Stimulated activated CD8-positive, alpha-beta memory T cell treated with anti-CD3 and anti-CD28 coated beads, Interleukin-12 subunit alpha, Interleukin-12 subunit beta, amount 100 ng/mL, for 24 hours (primary cell): ENCODE results near the gene FHOD3.

ENCODE experiments used
- DNase-seq: peaks from one replicate; pipeline ENCODE4 v3.0.0-alpha.2; 2020; ENCODE audit errors: extremely low read depth

FHOD3 gene

DNA sequence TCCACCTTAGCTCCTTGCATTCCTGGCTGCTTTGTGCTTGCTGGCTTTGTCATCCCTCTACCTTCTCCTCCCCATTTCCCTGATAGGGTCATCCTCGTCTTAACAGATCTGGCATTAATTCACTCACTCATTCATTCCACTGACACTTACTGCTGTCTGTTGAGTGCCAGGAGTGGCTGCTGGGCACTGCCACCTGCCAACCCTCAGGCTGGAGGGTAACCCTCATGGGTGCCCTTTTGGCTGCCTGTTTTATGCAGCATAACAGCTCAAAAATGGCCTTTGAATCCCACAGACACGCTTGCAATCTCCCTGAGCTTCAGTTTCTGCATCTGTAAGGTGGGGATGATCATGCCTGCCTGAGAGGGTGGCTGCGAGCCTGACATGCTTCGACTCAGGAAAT, 25.2 kb downstream of the FHOD3 start:
- DNase-seq = no peak

GRCh38 chr18:36323421-36323820, 25.9 kb downstream of the FHOD3 start:
- DNase-seq = no peak

GRCh38 chr18:36325846-36326245, 28.3 kb downstream of the FHOD3 start:
- no peak for DNase-seq

DNA sequence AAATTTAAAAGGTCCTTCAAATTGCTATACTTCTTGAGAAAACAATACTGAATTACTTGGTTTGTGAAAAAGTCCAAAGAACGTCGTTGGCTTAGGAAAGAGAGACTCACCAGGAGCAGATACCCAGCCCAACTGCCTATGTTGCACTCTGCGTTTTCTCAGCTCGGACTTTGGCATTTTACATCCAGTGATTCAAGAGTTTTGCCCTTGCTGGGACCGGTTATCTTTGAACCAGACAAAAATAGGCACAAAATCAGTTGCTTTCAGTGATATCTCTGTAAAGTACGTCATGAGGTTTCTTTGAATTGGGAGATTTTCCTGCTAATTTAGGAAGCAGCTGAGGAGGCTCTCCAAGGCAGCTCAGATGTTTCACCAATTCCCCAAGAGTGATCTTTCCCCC, 29.3 kb downstream of the FHOD3 start:
- DNase-seq = no peak

DNA sequence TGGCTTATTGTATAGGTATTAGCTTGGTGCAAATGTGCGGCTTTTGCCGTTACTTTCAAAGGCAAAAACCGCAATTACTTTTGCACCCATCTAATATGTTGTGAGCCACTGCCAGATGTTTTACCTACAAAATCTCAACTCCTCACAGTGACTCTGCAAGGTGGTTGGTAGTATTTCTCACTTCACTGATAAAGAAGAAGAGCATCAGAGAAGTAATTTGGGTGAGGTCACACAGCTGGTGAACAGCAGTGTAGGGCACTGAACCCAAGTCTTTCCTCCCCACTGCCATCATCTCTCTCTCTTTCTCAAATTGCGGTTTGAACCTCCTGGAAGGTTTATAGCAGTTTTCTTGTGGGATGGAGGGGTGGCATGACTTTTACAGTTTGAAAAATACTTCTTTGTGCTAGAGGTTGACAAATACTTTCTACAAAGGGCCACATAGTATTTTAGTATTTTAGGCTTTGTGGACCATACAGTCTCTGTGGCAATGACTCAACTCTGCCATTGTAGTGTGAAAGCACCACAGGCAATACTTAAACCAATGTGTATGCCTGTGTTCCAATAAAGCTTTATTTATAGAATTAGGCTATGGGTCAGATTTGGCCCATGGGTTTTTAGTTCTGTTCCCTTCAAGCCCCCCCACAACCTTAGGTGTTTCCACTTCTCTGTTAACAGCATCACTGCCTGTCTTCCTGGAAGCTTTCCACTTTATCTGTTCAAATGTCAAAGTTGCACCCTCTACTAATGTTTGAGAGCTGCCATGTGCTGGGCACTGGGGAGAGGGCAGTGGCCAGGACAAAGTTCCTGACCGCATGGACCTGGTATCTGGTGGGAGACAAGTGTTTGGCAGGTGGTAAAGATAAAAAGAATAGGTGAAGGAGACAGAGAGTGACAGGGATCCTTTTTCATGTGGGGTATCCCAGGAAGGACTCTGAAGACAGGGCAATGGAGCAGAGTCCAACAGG, 30.1 kb downstream of the FHOD3 start:
- DNase-seq = no peak

DNA sequence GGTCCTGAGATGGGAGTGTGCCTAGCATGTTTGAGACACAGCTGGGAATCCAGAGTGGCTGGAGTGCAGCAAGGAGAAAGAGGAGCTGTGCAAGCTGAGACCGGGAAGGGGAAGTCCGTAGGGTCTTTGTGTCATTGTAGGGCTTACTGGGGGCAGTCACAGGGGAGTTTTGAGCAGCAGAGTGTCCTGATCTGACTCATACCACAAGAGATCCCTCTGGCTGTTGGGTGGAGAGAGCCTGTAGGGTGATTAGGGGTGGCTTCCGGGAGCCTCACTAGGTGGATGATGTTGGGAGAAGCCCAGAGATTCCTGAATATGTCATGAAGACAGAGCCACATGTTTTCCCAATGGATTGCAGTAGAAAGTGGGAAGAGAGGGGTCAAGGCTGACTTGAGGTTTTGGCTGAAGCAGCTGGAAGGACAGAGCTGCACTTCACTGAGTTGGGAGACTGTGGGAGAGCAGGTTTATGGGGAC, 30.9 kb downstream of the FHOD3 start:
- DNase-seq = no peak

GRCh38 chr18:36328916-36329315, 31.4 kb downstream of the FHOD3 start:
- no peak for DNase-seq

- no peak for DNase-seq
Observed at GRCh38 chr18:36329684-36330434, 32.3 kb downstream of the FHOD3 start.

GRCh38 chr18:36330435-36331052, 33.0 kb downstream of the FHOD3 start:
- no peak for DNase-seq

- DNase-seq = no peak
Observed at GRCh38 chr18:36331521-36331971, 34.0 kb downstream of the FHOD3 start.

GRCh38 chr18:36333414-36333813, 35.9 kb downstream of the FHOD3 start:
- DNase-seq = no peak

- DNase-seq = no peak
Observed at GRCh38 chr18:36334798-36335197, 37.3 kb downstream of the FHOD3 start.

DNA sequence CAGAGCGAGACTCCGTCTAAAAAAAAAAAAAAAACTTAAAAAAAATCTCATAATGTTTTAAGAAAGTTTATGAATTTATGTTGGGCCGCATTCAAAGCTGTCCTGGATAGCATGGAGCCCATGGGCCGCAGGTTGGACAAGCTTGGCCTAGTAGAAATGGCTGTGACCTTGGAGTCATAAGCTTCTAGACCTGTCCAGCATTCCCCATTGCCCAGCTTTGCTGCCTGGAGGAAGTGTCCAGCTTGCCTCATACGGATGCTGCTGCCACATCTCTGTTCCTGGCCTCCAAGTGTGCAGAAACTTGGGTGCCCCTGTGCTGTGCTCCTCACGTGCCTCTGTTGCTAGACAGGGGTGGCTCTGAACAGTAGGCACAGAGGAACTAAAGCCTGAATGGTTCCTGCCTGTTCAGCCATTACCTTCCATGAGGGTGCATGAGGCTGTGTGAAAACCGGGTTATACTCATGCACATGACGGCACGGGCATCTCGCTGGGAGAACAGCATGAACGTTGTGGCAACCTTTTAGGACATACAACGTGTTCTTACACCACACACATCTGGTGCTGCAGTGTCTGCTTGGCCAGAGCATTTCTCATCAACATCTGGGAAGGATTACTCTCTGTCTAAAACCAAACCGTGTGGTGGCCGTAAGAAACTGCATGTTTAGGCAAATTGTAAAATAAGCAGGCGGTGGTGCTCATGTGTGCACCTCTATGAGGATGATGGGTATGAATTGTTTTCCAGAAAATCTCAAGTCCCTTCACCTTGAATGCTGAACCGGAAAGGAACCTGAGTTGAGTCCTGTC, 38.2 kb downstream of the FHOD3 start:
- no peak for DNase-seq

DNA sequence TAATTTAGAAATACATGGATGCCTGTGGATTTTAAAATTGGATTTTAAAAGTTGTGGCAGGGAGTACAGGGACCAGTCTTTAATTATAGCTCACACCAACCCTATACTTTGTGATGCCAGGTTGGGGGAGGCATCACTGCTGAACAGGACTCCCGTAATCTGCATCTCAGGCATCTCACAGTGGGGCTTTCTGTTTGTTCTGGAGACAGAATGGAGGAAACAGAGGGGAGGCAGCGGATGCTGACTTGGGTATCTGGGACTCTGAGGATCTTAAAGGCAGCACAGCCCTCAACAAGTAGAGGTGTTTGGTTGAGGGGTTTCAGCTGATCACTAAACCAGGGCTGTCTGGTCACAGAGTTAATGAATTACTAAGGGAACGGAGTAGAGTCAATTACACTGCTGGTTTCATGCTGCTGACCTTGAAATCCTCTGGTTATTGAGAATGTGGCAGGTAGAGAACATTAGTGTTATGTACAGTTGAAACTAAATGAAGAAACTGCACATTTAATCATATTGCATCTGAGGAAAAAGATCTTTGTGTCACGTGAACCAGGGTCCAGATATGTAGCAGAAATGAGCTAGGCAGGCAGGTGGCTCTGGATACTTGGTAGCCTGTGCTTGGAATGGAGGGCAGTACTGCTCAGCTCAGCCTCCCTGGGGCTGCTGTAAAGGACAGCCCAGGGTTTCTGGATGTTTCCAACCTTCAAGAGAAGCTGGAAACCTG, 40.3 kb downstream of the FHOD3 start:
- DNase-seq = no peak

- DNase-seq = no peak
Observed at GRCh38 chr18:36338403-36338933, 41.0 kb downstream of the FHOD3 start.

- DNase-seq = no peak
Observed at GRCh38 chr18:36340246-36340645, 42.7 kb downstream of the FHOD3 start.

- no peak for DNase-seq
Observed at GRCh38 chr18:36341944-36342343, 44.4 kb downstream of the FHOD3 start.

GRCh38 chr18:36348331-36348730, 50.8 kb downstream of the FHOD3 start:
- DNase-seq = no peak

DNA sequence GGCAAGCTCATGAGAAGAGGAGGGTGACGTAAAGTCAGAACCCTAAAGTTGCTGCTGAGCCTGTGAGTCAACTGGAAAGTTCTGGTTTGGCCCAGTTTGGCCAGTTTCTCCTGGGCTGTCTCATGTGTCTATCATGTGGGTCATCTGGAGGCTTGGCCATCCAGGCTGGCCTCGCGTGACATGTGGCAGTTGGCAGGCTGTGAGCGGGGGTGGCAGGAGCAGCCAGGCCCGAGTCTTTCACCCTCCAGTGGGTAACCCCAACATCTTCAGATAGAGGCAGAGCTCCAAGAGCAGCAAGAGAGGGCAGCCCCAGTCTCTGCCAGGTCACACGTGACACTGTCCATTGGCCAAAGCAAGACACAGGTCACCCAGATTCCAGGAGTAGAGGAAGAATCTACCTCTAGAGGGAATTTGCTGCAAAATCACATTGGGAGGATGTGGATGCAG, 51.5 kb downstream of the FHOD3 start:
- DNase-seq = no peak

DNA sequence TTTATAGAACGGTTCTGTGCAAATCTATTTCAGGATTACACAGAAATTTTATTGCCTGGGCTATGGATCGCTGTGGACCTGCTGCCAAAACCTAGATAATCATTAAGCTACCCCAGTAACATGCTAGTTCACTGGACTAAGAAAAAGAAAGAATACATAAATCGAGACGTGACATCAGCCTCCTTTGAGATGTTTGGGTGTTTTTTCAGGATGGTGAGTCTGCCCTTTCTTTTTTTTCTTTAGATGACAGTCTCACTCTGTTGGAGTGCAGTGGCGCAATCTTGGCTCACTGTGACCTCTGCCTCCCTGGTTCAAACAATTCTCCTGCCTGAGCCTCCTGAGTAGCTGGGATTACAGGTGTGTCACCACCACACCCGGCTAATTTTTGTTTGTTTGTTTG, 52.0 kb downstream of the FHOD3 start:
- DNase-seq = no peak
